Adrenal gland (tissue), 5 donors: ENCODE measurements around the gene SRRM2.

Source experiments
- CTCF ChIP-seq, 6 experiments: fragments of 450-650 bp in 4 of 6; fragments of 200-600 bp in 2 of 6; sonication (generic) in 1 of 6; IDR thresholded peaks; 1 replicate in 5 of 6; 2 replicates in 1 of 6; pipeline versions ENCODE4 v1.5.1 to v1.8.0; 2016 to 2021; ENCODE audit warnings: antibody characterized with exemption in 6 of 6, mild to moderate bottlenecking in 2 of 6, moderate library complexity in 1 of 6
- POLR2A ChIP-seq, 2 donors: fragments of 450-650 bp; IDR thresholded peaks; one replicate each; pipeline ENCODE4 v1.6.1; 2017; ENCODE audit warnings: antibody characterized with exemption in 2 of 2, mild to moderate bottlenecking in 2 of 2, moderate library complexity in 1 of 2
- donor health status: DM: no; HTN: no; CAD: no.

GRCh38 chr16:2753733-2754020 lies 1.2 kb downstream of the SRRM2 start:
- TF ChIP-seq CTCF (IDR thresholded peaks at IDR 0.05) (no peak), POLR2A (IDR thresholded peaks at IDR 0.05) (no peak)
